HG03558 (cell line): ENCODE measurements around the gene SP8.
"Not testable (repeated sequence)": the region's sequence is repeated elsewhere in the genome, so short reads cannot be mapped to it uniquely, and the experiment has no call there.

Source experiments
- ATAC-seq: cut with Tn5 transposase; IDR thresholded peaks from one replicate; pipeline ENCODE4 v1.9.1; 2021; ENCODE audit warnings: moderate number of reproducible peaks; ENCODE audit not compliant: unreplicated experiment; ENCODE audit errors: extremely low read depth

SP8 gene

GRCh38 chr7:20786779-20787659 is at the start of gene SP8:
Gene SP8, minus strand, starts transcription at chr7:20786886. Its CDS starts 88 bp downstream, at chr7:20786798.
- ATAC-seq = no peak

GRCh38 chr7:20836424-20836823 is 49.7 kb upstream of the SP8 start:
- ATAC-seq = peak; percentile 68

GRCh38 chr7:20835111-20835750 is 48.5 kb upstream of the SP8 start:
- no peak for ATAC-seq

GRCh38 chr7:20834656-20835055 is 48.0 kb upstream of the SP8 start:
- ATAC-seq = no peak

GRCh38 chr7:20831956-20832355 is 45.3 kb upstream of the SP8 start:
- no peak for ATAC-seq

GRCh38 chr7:20831451-20831850 is 44.8 kb upstream of the SP8 start:
- ATAC-seq = no peak

- no peak for ATAC-seq
Measured at GRCh38 chr7:20828947-20829346, 42.3 kb upstream of the SP8 start.

- ATAC-seq = no peak
Measured at GRCh38 chr7:20827172-20827571, 40.5 kb upstream of the SP8 start.

GRCh38 chr7:20826243-20826642 is 39.6 kb upstream of the SP8 start:
- ATAC-seq = no peak

- ATAC-seq = no peak
Measured at GRCh38 chr7:20825555-20825954, 38.9 kb upstream of the SP8 start.

- not testable (repeated sequence) for ATAC-seq
Measured at GRCh38 chr7:20821390-20821789, 34.7 kb upstream of the SP8 start.

GRCh38 chr7:20816372-20816959 is 29.8 kb upstream of the SP8 start:
- ATAC-seq = no peak

- ATAC-seq = no peak
Measured at GRCh38 chr7:20804345-20804744, 17.7 kb upstream of the SP8 start.

- ATAC-seq = no peak
Measured at GRCh38 chr7:20799566-20800366, 13.1 kb upstream of the SP8 start.

GRCh38 chr7:20798694-20799121 is 12.0 kb upstream of the SP8 start:
- ATAC-seq = no peak

GRCh38 chr7:20798081-20798693 is 11.5 kb upstream of the SP8 start:
- ATAC-seq = peak; percentile 72

- ATAC-seq = peak; percentile 25
Measured at GRCh38 chr7:20797462-20798080, 10.9 kb upstream of the SP8 start.

GRCh38 chr7:20797042-20797461 is 10.4 kb upstream of the SP8 start:
- ATAC-seq = no peak

GRCh38 chr7:20796500-20796899 is 9.8 kb upstream of the SP8 start:
- ATAC-seq = no peak

GRCh38 chr7:20795881-20796280 is 9.2 kb upstream of the SP8 start:
- no peak for ATAC-seq
